ENCODE data around the gene PCK1.

PCK1 gene

DNA sequence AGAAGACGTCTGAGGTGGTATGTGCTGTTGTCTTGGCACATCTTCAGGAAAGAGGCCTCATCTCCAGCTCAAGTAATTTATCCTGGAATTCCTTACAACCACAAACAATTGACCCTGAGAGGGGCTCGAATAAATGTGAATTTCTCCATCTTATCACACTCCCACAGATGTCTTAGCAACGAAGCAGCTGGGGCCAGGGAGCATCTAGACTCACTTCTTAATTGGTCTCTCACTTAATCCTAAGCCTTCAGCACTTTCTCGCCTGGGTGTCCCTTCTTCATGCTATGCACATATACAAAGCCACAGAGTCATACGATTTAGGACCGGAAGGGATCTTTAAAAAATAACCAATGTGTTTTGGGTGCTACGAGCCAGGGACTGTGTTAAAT is 27.1 kb downstream of the PCK1 start:
- DNase-seq (ENCODE audit: low read depth in 2 of 2): no peak

DNA sequence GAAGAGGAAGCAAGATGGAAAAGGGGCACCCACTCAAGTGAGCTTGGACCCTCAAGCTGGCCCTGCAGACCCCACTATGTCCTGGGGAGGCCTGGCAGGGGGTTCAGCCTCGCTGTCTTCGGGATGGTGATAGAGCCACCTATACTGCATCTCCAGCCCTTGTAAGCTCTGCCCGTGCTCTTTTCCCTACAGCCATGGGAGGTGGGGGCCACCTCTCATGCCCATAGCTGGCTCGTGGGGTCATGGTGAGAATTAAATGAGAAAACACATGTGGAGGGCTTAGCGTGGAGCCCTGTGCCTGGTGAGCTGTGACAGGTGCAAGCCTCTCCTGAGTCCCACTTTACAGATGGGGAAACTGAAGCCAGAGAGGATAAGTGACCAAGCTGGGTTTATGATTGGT is 27.7 kb downstream of the PCK1 start:
- DNase-seq (ENCODE audit: low read depth in 2 of 2): no peak

DNA sequence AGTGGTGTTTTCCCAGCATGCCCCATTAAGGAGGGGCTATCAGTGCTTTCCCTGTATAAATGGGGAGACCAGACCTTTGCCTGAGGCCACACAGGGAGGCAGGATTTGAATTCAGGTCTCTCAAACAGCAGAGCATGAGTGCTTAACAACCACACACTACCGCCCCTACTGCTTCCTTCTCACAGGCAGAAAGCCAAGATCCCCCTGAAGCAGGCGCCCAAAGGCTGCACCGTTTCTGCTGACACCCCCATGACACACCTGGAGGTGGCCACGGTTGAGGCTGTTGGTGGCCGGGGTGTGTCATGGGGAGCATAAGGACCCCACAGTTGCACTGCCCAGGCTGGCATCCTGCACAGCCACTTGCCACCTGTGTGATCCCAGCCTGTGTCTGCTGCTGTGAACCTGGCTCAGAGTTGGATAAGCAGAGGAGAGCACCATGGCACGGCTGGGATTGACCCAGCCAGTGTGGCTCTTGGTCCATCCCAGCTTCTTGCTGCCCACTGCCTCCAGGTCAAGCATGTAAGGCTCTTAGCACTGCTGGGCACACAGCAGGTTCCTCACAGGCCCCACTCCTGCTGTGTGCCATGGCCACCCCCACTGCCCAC is 28.3 kb downstream of the PCK1 start:
- no peak for DNase-seq (ENCODE audit: low read depth in 2 of 2)

DNA sequence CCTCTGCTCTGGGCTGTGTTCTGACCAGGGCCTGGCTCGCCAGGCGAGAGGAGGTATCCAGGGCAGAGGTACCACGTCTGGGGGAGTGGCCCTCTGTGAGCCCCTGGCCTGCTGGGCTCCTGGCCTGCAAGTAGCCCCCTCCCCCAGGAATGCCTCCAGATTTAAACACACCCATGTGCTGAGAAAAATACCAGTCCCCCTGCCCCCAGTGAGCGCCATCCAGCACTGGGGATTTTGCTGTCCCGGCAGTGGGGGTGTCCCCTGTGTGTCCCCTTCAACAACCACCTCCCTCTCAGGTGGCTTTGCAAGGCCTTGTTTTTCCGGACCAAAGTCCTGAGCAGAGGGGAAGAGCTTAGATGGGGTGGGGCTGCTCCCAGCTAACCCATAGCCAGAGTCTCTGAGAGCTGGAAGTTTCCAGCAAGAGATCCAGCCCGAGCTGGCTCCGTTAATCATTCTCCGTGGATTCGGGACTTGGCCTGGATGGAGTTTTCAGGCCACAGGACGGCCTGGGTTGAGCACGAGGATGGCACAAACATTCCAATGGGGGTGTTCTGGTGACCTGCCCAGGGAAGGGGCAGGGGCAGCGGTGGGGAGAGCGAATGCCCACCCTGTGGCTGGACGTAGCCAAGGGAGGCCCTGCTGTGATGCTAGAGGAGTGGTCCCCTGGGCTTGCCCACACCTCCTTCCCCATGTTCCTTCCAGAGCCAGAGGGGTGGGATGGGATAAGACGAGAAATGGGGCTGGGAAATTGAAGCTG is 29.0 kb downstream of the PCK1 start:
- no peak for DNase-seq (ENCODE audit: low read depth in 2 of 2)

DNA sequence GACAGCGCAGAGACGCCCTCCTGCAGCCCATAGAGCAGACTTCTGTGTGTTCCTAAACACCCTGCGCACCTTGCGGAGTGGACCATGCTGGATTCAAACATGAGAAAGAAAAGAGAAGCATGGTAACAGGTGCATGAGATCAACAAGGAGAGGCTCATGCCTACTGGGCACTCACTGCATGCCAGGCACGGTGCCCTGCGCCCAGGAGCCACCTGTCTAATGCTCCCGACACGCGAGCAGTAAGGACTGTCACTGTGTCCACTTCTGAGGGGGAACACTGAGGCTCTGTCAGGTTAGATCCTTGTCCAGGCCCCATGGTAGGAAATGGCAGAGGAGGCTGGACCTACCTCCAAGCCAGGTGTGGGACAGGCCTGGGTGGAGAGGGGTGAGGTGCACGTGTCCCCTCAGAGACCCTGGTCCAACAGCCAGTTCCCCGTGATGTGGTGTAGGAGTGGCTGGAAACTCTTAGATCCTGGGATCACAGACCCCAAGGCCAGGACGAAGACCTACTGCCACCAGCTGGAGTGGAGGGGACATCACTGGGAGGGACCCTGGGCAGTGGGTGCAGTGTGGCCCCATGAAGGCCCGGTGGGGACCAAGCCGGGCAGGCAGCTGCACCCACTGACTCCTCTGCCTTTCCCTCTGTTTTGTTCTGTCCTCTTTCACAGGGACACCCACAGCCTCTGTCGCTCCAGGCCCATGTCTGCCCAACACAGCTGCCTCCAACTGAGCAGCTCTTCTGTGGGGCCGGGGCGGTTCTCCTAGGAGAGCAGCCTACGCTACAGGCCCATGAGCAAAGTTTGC is 29.8 kb downstream of the PCK1 start:
- no peak for DNase-seq (ENCODE audit: low read depth in 2 of 2)

DNA sequence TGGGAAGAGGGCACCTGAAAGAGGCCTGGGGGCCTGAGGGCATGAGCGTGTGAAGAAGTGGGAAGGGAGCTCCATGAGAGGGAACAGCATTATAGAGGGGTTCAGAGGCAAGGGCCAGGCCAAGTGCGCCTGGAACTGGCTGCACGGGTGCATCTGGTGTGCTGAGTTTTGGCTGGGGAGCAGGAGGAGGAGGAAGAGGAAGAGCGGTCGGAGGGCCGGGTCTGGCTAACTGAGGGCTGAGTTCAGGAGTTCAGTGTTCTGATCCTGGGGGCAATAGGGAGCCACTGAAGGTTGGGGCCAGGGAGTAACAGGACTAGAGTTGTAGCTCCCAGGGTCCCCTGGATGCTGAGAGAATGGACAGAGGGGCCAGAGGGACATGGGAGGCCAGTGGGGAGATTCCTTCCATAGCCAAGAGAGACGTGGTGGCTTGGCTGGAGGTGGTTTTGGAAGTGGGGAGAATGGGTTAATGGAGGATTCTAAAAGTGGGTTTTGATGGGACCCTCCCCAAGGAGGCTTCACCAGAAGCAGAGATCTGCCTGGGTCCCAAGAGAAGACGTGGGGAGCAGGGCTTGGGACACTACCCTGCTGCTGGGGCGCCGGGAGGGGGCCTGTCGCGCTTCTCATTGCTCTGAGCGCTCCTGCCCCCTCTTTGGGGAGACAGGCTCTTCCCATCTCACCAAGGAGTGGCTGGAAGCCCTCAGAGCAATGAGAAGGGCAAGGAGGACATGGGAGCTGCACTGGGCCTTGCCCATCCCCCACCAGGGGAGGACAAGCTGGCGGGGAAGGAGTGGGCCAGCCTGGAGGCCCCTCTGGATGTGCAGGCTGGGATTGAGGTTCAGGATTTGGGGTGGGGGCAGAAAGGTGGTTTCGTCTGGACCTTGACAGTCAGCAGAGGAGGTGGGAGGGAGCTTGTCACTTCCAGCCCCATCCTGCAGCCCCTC is 30.6 kb downstream of the PCK1 start:
- no peak for DNase-seq (ENCODE audit: low read depth in 2 of 2)

DNA sequence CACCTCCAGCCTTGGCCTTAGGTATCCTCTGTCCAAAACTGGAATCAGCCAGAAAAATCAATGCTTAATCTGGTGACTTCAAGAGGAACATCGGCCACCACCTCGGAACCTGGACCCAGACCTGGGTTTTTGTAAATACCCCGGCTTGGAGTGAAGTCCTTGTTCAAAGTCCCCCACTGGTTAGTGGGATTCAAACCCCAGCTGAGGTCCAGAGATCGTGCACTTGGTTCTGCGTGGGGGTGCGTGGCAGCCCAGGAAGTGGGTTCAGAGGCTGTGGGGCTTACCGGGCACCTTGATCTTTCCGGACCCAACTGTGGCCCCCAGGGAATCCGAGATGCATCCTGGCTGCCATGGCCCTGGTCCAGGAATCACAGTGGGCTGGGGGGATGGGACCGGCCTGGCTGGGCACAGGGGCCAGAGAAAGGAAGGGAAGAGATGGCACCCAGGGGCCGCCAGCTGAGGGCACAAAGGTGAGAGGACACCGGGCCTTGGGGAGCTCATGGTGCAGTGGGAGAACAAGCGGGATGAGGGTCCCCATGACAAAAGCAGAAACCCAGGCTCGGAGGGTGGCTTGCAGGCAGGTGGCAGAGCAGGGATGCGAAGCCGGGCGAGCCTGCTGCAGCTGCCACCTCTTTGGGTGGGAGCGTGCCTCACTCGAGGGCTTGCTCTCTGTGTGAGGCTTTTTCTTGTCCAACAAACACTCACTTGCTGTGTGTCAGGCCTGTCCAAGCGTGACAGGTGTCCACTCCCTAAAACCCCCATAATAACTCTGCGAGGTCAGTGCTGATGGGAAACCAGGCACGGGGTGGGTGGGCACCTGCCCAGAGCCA is 31.6 kb downstream of the PCK1 start:
- no peak for DNase-seq (ENCODE audit: low read depth in 2 of 2)

DNA sequence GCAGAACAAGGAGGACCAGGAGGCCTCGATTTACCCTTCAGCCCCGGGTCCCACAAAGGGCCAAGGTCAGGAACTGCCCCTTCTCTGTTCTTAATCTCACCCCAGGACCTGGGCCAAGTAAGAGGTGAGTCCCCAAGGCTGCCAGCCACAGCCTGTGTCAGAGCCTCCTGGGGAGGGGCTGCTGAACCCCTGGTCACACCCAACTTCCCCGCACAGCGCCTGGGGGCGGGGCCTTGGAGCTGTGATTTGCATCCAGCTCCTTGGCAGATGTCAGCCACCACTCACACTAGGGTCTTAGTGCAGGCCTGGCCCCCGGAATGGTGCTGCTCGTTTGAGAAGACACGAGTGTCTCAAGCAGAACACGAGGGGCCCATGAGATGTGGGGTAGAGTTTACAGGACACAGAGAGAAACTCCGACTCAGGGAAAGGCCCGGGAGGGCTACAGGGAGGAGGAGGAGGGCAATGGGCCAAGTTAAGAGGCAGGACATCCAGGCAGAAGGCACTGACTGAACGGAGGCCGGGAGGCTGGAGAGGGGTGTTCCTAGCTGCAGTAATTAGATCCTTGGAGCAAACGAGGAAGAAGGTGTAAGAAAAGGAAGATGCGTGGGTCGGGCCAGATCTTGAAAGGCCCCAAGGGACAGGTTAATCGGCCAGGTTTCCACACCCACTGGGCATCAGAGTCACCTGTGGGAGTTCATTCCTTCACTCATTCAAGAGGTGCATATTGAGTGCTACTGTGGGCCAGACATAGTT is 32.4 kb downstream of the PCK1 start:
- DNase-seq (ENCODE audit: low read depth in 2 of 2): no peak

DNA sequence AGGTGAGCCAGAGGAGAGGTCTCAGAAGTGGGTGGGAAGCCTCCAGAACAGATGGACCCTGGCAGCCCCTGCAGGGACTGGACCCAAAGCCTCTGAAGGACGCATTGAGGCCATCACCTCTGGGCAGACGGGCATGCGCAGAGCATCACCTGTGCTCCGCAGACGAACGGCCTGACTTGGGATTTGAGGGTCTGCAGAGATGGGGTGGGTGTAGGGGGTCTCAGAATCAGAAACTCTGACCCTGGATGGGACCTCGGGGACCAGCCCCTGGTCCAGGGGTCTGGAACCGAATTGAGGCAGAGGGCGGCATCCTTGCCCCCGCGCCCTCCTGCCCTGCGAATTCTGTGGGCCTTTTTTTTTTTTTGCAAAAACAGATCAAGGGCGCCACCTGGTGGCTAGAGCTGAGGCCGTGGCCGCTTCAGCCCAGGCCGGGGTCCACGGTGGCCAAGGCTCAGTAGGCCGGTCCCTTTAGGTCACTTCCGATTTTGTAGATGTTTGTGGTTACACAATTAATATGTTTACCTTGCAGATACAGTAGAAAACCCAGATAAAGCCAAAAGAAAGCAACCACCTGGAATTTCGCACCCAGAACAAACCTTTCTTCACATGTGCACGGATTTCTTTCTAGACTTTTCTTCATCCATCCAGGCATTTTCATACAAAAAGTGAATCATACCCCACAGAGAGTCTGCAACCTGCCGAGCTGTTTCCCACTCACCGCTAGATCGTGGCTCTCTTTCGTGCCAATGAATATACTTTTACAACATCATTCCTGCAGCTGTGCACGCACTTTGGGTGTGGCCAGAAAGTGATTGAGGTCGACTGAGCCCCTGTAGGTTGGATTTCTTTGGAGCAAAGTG is 33.4 kb downstream of the PCK1 start:
- DNase-seq (ENCODE audit: low read depth in 2 of 2): no peak

DNA sequence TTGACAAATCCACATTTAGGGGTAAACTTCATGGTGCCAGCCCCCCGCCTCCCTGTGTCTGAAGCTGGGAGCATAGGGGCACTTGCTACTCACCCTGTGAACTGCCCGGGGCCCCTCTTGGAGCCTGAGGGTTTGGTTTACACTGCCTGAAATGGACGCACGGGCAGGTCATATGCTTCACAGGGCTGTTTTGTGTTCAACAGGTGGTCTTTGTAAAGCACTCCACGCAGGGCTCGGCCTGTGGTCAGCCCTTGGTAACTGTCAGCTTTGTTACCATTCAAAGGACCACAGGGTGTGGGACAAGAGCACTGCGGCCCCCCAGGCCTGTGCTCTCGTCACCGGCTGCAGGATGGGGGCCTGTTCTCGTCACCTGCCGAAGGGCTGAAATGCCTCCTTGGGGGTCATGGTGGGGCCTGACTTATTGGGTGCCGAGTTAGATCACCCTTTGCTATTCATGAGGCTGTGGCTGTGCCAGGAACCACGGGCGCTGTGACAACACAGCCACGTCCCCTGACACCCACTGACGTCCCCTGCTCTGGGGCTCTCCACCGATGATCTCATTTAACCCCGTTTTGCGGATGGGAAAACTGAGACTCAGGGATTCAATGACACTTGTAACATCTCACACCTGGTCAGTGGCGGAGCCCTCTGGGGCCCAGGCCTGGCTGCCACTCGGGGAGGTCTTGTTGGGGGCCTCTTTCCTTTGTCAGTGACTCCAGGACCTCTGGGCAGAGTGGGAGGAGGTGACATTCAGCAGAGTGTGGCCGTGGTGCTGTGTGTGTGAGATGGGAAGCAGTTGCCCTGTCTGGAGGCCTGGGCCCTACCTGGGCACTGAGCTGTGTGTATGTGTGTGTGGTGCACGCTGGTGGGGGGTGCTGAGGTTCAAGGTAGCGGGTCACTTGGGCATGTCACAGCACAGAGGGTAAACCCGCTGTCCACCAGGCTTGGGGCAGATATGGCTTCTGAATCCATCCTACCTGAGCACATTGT is 34.4 kb downstream of the PCK1 start:
- no peak for DNase-seq (ENCODE audit: low read depth in 2 of 2)

DNA sequence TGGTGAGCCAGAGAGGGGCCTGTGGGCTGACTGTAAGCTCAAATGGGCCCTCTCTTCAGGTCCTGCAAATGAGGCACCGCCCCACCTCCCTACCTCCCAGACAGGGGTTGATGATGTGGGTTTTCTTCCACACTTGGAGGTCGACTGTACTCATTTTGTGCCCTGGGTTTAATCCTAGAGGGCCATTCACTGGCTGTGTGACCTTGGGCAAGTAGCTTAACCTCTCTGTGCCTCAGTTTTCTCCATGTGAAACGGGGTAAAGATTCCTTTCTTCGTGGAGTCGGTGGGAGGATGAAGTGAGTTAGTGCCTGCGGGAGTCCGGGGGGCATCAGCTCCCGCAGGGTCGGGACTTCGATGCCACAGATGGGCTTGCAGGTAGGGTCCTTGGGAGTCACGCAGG is 35.4 kb downstream of the PCK1 start:
- no peak for DNase-seq (ENCODE audit: low read depth in 2 of 2)

DNA sequence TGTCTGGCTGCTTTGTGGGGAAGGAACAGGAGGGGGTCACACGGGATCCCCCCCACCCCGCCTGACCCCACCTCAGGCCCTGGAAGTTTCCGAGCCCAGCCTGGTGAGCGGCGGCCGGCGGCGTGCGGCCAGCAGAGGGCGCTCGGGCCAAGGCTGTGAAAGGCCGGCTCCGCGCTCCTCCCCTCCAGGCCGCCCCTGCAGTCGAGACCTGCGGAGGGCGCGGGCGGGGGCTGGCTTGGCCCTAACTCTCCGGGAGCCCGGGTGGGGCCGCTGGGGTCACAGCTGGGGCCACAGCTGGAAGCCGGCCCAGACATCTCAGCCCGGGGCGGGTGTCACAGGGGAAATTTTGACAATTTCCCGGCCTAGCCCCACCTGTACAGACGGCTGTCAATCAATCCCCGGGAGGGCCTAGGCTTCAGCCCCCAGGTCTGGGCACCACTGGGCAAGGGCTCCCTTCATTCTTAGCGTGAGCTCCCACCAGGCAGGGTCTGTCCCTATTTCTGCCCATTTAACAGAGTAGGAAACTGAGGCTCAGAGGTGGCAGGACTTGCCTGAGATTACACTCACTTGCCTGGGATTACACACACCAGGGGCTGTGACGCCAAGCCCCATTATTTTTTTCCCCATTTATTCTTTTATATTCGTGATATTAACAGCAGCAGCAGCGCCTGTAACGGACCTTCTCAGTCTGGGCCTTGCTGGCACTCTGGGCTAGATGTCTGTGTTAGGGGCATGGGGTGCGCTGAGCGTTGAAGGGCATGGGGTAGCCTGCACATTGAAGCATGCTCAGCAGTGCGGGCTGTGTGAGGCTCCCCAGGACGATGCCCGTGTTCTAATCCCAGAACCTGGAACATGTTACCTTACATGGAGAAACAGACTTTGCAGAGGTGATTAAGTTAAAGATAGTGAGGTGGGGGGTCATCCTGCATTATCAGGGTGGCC is 36.4 kb downstream of the PCK1 start:
- no peak for DNase-seq (ENCODE audit: low read depth in 2 of 2)

DNA sequence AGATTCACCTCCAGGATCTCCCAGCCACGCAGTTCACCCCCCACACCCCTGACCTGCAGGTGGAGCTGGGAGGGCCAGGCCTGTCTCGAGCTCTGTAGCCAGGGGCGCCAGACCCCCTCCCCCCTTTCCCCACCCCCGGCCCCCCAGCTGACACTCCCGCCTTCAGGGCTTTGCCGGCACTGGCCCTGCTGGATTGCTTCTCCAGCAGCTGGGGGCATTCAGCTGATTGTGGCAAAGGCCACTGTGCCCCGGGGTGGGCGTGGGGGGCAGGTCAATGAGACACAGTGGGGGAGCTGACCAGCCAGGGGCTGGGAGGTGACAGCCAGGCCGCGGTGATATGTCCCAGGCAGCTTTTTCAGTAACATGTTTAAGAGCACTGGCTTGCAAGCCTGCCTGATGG is 37.1 kb downstream of the PCK1 start:
- no peak for DNase-seq (ENCODE audit: low read depth in 2 of 2)

DNA sequence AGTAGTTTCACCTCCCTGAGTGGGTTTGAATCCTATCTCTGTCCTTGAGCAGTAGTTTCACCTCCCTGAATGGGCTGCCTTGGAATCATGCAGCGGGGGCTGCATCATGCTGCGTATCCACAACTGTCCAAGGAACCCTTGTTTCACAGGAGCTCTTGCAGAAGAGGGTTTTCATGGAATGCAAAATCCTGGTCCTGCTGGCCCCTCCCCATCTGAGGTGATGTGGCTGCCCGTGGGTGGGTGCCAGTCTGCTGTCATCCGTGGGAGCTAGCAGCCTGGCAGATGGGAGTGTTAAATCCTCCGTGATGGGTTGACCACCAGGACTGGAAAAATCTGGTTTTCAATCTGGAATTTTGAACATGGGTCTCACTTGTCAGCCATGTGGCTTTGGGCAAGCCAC is 37.6 kb downstream of the PCK1 start:
- no peak for DNase-seq (ENCODE audit: low read depth in 2 of 2)

DNA sequence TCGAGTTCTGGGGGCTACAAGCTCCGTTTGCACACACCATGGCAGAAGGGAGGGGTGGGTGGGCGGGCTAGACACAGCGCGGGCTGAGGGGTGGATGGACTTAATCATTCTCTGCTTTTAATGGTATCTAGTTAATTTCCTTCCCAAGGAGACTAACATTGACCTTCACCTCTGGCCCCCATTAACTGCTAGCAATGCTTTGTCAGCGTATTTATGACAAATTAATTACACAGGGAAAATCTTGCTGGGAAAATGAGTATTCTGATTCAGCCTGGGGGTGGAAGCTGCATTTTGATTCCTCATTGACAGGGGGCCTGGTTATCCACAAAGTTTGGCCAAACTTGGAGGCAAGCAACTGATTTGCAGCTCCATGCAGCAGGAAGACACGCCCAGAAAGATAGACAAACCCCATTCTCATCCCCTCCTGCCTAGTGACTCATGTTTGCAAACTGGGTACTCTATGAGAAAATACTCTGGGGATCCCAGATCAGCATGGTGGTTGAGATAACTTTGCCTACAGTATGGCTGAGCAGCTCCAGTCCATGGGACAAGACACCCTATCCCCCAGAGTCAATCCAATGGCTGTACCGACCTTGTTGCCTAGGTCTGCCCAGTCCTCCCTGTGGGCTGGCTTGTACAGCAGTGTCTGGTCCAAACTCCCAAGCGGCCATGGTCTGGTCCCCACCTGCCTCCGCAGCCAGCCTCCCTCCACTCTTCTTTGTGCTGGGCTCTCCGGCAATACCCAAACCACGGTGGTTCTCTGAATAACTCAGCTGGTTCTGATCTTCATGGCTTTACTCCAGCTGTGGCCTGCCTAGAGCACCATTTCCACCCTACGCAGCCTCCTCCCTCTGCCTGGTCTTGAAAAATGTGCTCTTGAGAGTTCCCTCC is 39.7 kb downstream of the PCK1 start:
- DNase-seq (ENCODE audit: low read depth in 2 of 2): no peak

DNA sequence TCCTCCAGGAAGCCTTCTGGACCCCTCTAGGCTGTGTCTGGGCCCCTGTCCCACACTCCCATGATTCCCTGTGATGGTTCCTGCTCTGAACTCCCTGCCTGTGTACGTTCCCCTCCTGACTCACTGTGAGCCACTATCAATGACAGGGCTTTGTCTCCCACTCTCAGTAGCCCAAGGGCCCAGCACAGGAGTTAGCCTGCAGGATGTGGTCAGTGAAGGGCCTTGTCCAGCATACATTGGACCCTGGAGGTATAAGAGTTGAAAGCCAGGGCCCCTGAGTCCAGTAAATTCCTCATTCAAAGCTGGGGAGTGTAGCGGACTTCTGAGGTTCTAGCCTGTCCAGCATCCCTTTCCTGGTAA is 40.3 kb downstream of the PCK1 start:
- DNase-seq (ENCODE audit: low read depth in 2 of 2): no peak

All from fibroblast of skin of left biceps (primary cell).